Measurements from ENCODE around the gene TXNDC16.

TXNDC16 gene

DNA sequence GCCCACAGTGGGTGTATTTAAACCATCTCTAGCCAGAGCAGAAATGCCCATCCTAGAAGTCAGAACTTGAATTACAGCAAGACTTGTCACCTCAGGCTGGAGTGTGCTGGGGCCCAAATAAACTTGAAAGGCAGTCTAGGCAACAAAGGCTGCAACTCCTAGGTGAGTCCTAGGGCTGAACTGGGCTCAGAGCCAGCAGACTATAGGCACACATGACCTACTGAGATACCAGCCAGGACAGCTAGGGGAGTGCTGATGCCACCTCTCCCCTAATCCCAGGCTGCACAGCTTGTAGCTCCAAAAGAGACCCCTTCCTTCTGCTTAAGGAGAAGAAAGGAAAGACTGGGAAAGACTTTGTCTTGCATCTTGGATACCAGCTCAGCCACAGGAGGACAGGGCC, 106.0 kb downstream of the TXNDC16 start:
- no peak for DNase-seq (ENCODE audit: low read depth)

GRCh38 chr14:52443506-52443905, 108.8 kb downstream of the TXNDC16 start:
- peak; percentile 26 for DNase-seq (ENCODE audit: low read depth)

GRCh38 chr14:52442602-52443001, 109.7 kb downstream of the TXNDC16 start:
- no peak for DNase-seq (ENCODE audit: low read depth)

GRCh38 chr14:52442166-52442565, 110.1 kb downstream of the TXNDC16 start:
- no peak for DNase-seq (ENCODE audit: low read depth)

DNA sequence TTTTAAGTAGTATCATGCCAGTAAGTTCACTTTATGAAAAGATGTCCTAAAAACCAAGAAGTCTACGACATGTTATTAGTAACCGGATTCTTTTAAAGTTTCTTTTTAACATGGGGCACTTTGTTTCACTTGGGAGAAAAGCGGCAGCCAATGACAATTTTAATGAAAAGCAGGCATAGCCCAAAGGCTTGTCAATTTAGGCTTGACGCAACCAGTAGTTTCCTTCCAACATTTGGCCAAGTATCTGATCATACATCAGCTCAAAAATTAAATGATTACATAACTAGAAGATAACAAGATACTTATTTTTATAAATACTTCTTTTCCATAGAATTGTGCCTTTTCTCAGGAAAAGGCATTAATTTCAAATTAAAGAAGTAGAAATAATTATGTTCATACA, 112.8 kb downstream of the TXNDC16 start:
- DNase-seq (ENCODE audit: low read depth) = no peak

- DNase-seq (ENCODE audit: low read depth) = no peak
These were observed 117.3 kb downstream of the TXNDC16 start for GRCh38 chr14:52434955-52435354.

DNA sequence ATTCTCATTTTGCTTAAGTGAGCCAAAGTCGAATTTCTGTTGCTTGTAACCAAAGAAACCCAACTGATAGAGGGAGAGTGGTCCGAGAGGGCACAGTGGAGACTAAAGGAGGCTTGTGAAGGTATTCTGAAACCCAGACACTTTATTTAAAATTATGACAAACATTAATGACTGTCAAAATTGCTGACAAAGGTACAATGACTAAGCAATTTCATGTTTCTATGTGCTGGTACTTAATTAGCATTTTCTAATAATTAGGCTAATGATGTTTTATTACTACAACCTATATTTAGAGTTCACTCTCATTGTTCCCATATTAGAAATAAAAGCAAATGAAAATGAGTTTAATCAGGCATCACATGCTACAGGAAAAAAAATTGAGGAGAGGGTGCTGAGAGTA, 121.8 kb downstream of the TXNDC16 start:
- DNase-seq (ENCODE audit: low read depth) = no peak

GRCh38 chr14:52429451-52429850, 122.9 kb downstream of the TXNDC16 start:
- DNase-seq (ENCODE audit: low read depth) = no peak

- DNase-seq (ENCODE audit: low read depth) = no peak
These were observed 124.8 kb downstream of the TXNDC16 start for GRCh38 chr14:52427460-52427859.

GRCh38 chr14:52422650-52423356, 129.5 kb downstream of the TXNDC16 start:
- DNase-seq (ENCODE audit: low read depth) = no peak

DNA sequence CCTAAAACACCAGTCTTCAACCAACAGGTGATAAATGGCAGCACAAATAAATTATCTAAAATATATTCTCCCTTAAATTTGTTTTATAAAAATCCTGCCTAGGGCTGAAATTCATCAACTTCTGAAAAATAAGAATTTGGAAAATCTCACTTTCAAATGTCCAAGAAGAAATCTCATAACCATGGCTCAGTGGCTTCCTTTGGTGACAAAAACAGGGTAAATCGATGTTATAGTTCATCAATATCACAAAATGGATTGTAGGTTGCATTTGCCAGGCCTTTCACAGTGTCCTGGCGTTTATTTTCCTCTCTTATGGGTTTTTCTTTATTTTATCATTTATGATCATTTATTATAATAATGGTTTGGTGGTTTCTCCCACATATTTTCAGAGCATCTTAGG, 135.2 kb downstream of the TXNDC16 start:
- DNase-seq (ENCODE audit: low read depth) = no peak

DNA sequence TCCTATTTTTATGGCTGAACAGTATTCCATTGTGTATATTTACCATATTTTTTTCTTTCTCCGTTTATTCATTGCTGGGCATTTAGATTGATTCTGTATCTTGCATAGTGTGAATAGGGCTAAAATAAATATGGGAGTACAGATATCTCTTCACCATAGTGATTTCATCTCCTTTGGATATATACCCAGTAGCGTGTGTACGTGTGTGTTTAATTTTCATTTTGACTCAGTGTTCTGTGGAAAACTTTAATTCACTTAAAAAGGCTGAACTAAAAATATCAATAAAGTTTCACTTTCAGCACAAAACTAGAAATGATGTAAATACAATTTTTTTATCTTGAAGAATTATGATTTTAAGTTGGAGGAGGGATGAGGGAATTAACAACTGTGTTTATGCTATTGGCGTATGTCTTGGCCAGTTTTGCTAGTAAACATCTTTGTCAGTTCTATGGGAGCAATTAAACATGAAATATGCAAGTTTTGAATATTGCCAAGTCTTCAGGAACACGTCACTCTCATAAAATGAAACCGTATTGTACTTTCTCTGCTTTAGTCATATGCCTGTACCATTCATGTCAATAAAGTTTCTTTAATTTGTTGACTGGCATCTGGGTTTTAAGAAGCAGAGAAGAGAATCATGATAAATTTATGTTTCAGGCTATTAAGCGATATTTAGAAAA, 138.4 kb downstream of the TXNDC16 start:
- peak; percentile 47 for DNase-seq (ENCODE audit: low read depth)

- DNase-seq (ENCODE audit: low read depth) = no peak
These were observed 139.9 kb downstream of the TXNDC16 start for GRCh38 chr14:52412426-52412825.

GRCh38 chr14:52405314-52405713, 147.0 kb downstream of the TXNDC16 start:
- DNase-seq (ENCODE audit: low read depth) = no peak

- peak; percentile 54 for DNase-seq (ENCODE audit: low read depth)
These were observed 149.3 kb downstream of the TXNDC16 start for GRCh38 chr14:52402812-52403526.

GRCh38 chr14:52400846-52401245, 151.5 kb downstream of the TXNDC16 start:
- no peak for DNase-seq (ENCODE audit: low read depth)

DNA sequence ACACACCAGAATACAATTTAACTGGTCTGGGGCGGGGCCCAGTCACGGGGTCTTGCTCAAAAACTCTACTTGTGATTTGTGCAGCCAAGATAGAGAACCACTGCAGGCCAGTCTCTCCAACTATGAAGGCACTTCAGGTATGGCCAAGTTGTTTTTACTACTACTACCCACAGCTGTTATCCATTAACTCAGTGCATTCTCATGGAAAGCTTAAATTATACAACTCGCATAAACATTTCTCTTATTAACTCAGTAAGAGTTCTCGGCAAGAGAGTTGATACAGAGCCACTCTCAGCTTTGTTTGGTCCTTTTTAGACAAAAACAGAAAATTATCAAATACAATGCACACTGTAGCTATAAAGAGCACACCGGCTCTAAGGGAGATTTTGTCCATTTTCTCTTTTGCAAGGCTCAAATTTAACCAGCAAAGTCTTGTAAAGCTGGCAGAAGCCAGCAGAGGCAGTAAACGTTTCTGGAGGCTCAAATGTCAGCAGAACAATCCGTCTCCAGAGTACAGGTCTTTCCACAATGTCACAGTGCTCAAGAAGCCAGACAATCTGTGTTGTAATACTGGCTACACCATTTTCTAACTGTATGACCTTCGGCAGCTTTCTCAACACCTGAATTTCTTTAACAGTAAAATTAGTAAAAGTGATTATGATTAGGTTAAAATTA, 152.2 kb downstream of the TXNDC16 start:
- peak; percentile 4 for DNase-seq (ENCODE audit: low read depth)

DNA sequence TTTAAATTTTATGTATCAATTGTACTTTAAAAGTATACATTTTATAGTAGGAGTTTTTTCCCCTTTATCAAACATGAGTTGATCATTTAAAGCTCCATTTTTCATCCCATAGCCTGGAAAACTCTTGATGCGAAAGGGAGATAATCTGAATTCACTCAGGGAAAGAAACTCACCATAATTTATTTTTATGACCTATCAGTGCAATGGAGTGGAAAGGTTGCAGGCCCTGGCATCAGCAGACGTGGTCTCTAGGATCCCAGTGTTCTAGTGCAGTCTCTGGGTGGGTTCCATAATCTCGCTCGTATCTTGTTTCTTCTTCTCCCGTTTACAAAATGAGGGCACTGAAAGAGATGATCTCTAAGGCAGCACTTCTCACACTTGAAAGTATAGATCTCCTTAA, 153.2 kb downstream of the TXNDC16 start:
- DNase-seq (ENCODE audit: low read depth) = no peak

- peak; percentile 2 for DNase-seq (ENCODE audit: low read depth)
These were observed 154.5 kb downstream of the TXNDC16 start for GRCh38 chr14:52397844-52398243.

DNA sequence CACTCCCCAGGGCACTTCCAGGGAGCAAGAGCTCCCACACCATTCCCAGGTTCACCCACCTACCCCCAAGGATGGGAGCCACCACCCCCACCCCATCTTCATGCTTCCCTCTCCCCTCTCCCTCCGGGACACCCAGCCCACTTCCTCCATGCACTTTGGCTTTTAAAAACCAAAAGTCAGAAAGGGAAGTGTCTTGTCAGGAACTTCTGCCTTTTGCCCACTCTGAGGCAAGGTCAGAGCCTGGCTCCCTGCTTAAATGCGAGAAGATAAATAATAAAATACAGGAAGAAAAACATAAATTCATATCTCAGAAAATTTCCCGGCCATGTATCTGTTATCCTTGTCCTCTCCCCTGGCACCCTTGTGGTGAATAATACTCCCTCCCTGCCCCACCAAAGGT, 156.6 kb downstream of the TXNDC16 start:
- DNase-seq (ENCODE audit: low read depth) = no peak

DNA sequence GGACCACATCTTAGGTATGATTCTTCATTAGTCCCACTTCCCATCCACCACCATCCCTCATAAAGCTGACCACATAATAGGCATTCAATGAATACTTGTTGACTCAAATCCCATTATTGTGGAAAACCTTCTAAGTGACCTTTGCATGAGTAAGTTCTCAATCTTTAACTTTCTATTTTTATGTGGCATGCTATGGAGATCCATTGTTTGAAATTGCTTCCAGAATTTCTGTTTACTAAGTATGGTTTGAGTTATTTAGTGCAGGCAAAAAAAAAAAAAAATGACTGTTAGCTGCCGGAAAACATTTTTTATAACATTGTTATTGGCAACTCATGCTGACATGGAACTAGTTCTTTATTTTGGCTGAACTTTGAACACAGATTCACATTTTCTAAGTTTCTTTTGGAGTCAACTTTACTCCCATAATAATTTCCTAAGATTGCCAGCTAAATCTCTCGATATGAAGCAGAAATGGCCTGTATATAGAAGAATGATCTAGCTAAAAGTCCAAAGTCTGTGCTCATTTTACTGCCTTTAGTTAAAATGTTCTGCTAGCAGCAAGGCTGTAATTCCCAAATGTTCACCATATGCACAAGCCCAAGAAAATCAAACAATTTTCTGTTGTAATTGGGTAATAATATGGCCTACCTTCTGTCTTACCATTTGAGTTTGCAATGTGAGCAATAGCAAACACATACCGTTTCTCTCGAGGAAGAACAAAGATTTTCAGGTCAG, 160.3 kb downstream of the TXNDC16 start:
- DNase-seq (ENCODE audit: low read depth) = peak; percentile 88

Measured in ELR (cell line).